AG04449 (cell line): ENCODE data around the gene POMT1.
"Not testable (repeated sequence)": the region's sequence is repeated elsewhere in the genome, so short reads cannot be mapped to it uniquely, and the experiment has no call there.

Experiments
- CTCF ChIA-PET: fragments of 350-600 bp; formaldehyde crosslinking; extraction: SDS; loops from one replicate; lab custom pipeline; 2021; ENCODE audit warnings: antibody characterized with exemption; lab: Yijun Ruan, JAX
- POLR2A ChIA-PET: fragments of 400-600, 350-600 bp; formaldehyde crosslinking; extraction: SDS; loops from one replicate; lab custom pipeline; 2020; ENCODE audit warnings: antibody characterized with exemption, inconsistent platforms; lab: Yijun Ruan, JAX
- DNase-seq: peaks from one replicate; pipeline ENCODE4 v3.0.0-alpha.2; 2010; ENCODE audit warnings: low read depth, low spot score
- H3K4me3 ChIP-seq: 2 replicates; pipeline ENCODE4 v1.5.1; 2011; ENCODE audit warnings: low read depth, mild to moderate bottlenecking, control low read depth, low read length
- TF ChIP-seq, protein P1 (sequence below): IDR thresholded peaks from one replicate; pipeline ENCODE4 v1.5.1; 2011; ENCODE audit warnings: mild to moderate bottlenecking, moderate library complexity, low read length, control low read depth, inconsistent platforms; ENCODE audit not compliant: insufficient read depth; ENCODE audit errors: missing control alignments

The POMT1 gene

DNA sequence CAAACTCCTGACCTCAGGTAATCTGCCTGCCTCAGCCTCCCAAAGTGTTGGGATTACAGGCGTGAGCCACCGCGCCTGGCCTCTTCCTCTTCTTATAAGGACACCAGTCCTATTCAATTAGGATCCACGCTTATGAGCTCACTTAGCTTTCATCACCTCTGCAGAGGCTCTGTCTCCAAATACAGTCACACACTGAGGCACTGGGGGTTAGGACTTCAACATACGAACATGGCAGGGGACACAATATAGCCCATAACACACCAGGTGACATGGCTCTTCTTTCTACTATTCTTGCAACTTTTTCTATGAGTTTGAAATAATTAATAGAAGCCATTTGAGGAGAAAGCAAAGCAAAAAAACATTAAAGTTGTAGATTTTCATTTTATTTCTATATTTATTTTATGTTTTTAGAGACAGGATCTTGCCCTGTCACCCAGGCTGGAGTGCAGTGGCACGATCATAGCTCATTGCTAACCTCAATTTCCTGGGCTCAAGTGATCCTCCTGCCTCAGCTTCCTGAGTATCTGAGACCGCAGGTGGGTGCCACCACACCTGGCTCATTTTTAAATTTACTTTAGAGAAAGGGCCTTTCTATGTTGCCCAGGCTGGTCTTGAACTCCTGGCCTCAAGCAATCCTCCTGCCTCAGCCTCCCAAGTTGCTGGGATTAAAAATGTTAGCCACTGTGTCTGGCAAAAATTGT lies 36.7 kb downstream of the POMT1 start:
- no peak for DNase-seq
- H3K4me3 ChIP-seq = no peak overlapping the region
- POLR2A ChIA-PET = interaction anchor here (1.3 kb wide), 1 partner anchor 8 kb away, joined by 4 read pairs; the partner anchor contains the start of gene UCK1
- TF ChIP-seq, protein P1, sequence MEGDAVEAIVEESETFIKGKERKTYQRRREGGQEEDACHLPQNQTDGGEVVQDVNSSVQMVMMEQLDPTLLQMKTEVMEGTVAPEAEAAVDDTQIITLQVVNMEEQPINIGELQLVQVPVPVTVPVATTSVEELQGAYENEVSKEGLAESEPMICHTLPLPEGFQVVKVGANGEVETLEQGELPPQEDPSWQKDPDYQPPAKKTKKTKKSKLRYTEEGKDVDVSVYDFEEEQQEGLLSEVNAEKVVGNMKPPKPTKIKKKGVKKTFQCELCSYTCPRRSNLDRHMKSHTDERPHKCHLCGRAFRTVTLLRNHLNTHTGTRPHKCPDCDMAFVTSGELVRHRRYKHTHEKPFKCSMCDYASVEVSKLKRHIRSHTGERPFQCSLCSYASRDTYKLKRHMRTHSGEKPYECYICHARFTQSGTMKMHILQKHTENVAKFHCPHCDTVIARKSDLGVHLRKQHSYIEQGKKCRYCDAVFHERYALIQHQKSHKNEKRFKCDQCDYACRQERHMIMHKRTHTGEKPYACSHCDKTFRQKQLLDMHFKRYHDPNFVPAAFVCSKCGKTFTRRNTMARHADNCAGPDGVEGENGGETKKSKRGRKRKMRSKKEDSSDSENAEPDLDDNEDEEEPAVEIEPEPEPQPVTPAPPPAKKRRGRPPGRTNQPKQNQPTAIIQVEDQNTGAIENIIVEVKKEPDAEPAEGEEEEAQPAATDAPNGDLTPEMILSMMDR = no peak
- CTCF ChIA-PET = no interaction called here

- ChIA-PET POLR2A (no interaction called here), CTCF (interaction anchor here (1.2 kb wide), 1 partner anchor 48 kb away, joined by 3 read pairs; no protein-coding TSS in a partner anchor)
- DNase-seq = no peak
- TF ChIP-seq, protein P1 = no peak
- no peak overlapping the region for H3K4me3 ChIP-seq
These were observed 40.4 kb downstream of the POMT1 start for GRCh38 chr9:131543141-131543540.

DNA sequence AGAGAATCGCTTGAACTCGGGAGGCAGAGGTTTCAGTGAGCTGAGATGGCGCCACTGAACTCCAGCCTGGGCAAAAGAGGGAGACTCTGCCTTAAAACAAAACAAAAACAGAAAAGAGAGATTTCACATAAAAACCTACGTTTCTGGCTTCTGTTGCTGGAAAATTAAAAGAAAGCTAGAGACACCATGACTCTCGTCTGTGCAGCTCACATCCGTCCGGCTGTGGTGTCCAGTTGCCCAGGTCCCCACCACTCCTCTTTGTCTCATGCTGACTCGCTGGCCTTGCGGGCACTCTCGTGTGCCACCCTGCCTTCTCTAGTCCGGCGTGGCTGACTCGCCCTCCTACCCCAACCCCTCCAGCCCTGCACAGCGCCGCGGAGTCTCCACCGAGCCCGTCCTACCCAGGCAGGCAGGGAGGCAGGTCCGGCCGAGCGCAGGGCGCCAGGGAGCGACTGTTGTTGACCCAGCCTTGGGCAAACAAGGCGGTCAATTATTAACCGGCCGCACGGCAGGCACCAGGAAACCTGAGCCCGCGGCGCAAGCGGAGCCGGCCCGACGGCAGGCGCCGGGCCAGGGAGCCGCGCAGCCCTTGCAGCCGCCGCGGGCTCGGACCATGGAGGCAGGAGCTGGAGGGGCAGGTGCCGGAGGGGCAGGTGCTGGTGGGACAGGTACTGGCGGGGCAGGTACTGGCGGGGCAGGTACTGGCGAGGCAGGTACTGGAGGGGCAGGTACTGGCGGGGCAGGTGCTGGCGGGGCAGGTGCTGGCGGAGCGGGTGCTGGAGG lies 42.5 kb downstream of the POMT1 start, which contains the start of gene PRRT1B:
Gene PRRT1B (plus strand): TSS at position 521 of the 783 bp plus-strand sequence. CDS start 93 bp downstream, at position 614.
- TF ChIP-seq, protein P1 = no peak
- CTCF ChIA-PET = no interaction called here
- no peak for DNase-seq
- POLR2A ChIA-PET = no interaction called here
- no peak within 1 kb of the TSS for H3K4me3 ChIP-seq

- POLR2A ChIA-PET = no interaction called here
- TF ChIP-seq, protein P1 = no peak
- CTCF ChIA-PET = no interaction called here
- no peak overlapping the region for H3K4me3 ChIP-seq
- no peak for DNase-seq
These were observed 43.1 kb downstream of the POMT1 start for GRCh38 chr9:131545786-131546335.

GRCh38 chr9:131546336-131547084 lies 43.8 kb downstream of the POMT1 start:
- TF ChIP-seq, protein P1 = no peak
- ChIA-PET CTCF (interaction anchor here (1.1 kb wide), 1 partner anchor 194 kb away, joined by 4 read pairs; the partner anchor contains the start of gene RAPGEF1), POLR2A (interaction anchor here (0.5 to 0.7 kb wide), 2 partner anchors 30 to 193 kb away, joined by 3 to 4 read pairs; partner anchors contain the start of gene RAPGEF1)
- peak overlapping the region; percentile 43 for H3K4me3 ChIP-seq
- DNase-seq = no peak

GRCh38 chr9:131549186-131549585 lies 46.5 kb downstream of the POMT1 start:
- CTCF ChIA-PET, POLR2A ChIA-PET, H3K4me3 ChIP-seq, DNase-seq: not testable (repeated sequence)

DNA sequence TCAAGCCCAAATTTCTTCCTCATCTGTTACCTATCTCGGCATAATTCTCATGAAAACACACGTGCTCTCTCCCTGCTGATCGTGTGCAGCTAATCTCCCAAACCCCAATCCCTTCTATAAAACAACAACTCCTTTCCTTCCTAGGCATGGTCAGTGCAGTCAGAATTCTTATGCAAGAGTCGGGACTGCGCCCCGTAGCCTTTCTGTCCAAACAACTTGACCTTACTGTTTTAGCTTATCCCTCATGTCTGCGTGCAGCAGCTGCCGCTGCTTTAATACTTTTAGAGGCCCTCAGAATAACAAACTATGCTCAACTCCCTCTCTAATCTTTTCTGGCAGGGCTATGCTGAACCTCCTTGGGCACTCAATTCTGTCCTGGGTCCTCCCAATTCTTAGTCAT lies 47.7 kb downstream of the POMT1 start:
- POLR2A ChIA-PET, DNase-seq, CTCF ChIA-PET, H3K4me3 ChIP-seq: not testable (repeated sequence)
